Transverse colon (tissue), 4 donors: Measurements from ENCODE around the gene EID2B.

Experiments used
- EP300 ChIP-seq: sonication (generic); formaldehyde crosslinking; IDR thresholded peaks from one replicate; pipeline ENCODE4 v1.6.1; 2017; ENCODE audit warnings: antibody characterized with exemption, low read depth
- POLR2A ChIP-seq: fragments of 450-650 bp; IDR thresholded peaks from one replicate; pipeline ENCODE4 v1.6.1; 2016; ENCODE audit warnings: antibody characterized with exemption, mild to moderate bottlenecking, moderate library complexity
- POLR2AphosphoS5 ChIP-seq, 3 donors: sonication (generic); formaldehyde crosslinking; IDR thresholded peaks; one replicate each; pipeline ENCODE4 v1.6.1; 2016; ENCODE audit warnings: antibody characterized with exemption in 3 of 3
- TF ChIP-seq, protein P1 (sequence below), 5 experiments: fragments of 200-600 bp in 3 of 5; fragments of 450-650 bp in 2 of 5; sonication (generic) in 3 of 5; IDR thresholded peaks; 1 replicate in 2 of 5; 2 replicates in 3 of 5; pipeline ENCODE4 v1.5.1; 2016 to 2017; ENCODE audit warnings: antibody characterized with exemption in 5 of 5, inconsistent platforms in 3 of 5, mild to moderate bottlenecking in 2 of 5, moderate library complexity in 1 of 5

DNA sequence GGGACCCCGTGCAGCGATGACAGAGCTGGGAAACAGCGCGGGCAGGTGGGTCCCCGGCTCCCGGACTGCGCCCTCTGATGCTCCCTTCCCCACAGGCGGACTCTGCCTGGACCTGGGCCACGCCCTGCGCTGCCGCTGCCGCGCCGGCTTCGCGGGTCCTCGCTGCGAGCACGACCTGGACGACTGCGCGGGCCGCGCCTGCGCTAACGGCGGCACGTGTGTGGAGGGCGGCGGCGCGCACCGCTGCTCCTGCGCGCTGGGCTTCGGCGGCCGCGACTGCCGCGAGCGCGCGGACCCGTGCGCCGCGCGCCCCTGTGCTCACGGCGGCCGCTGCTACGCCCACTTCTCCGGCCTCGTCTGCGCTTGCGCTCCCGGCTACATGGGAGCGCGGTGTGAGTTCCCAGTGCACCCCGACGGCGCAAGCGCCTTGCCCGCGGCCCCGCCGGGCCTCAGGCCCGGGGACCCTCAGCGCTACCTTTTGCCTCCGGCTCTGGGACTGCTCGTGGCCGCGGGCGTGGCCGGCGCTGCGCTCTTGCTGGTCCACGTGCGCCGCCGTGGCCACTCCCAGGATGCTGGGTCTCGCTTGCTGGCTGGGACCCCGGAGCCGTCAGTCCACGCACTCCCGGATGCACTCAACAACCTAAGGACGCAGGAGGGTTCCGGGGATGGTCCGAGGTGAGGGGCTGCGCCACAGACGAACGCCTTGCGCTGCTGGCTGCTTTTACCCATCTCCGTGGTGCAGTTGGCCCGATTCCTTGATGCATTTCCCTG lies 25.5 kb downstream of the EID2B start:
- no peak for TF ChIP-seq POLR2AphosphoS5 (IDR thresholded peaks at IDR 0.05)
- TF ChIP-seq, protein P1, sequence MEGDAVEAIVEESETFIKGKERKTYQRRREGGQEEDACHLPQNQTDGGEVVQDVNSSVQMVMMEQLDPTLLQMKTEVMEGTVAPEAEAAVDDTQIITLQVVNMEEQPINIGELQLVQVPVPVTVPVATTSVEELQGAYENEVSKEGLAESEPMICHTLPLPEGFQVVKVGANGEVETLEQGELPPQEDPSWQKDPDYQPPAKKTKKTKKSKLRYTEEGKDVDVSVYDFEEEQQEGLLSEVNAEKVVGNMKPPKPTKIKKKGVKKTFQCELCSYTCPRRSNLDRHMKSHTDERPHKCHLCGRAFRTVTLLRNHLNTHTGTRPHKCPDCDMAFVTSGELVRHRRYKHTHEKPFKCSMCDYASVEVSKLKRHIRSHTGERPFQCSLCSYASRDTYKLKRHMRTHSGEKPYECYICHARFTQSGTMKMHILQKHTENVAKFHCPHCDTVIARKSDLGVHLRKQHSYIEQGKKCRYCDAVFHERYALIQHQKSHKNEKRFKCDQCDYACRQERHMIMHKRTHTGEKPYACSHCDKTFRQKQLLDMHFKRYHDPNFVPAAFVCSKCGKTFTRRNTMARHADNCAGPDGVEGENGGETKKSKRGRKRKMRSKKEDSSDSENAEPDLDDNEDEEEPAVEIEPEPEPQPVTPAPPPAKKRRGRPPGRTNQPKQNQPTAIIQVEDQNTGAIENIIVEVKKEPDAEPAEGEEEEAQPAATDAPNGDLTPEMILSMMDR (IDR thresholded peaks at IDR 0.05): no peak
- no peak for TF ChIP-seq POLR2A
- no peak for TF ChIP-seq EP300
